DND-41 (cell line): Measurements from ENCODE around the gene ZBED1.

ENCODE experiments used
- CTCF ChIP-seq: IDR thresholded peaks from 2 replicates; pipeline ENCODE4 v1.5.1; 2012; ENCODE audit warnings: borderline replicate concordance, low read length, moderate library complexity, mild to moderate bottlenecking; ENCODE audit not compliant: poor library complexity, severe bottlenecking; ENCODE audit errors: extremely low read depth
- EZH2 ChIP-seq: IDR thresholded peaks from 3 replicates; pipeline ENCODE4 v1.6.1; 2012; ENCODE audit warnings: borderline replicate concordance, low read depth, mild to moderate bottlenecking, moderate library complexity, low read length, inconsistent platforms; ENCODE audit not compliant: severe bottlenecking

- TF ChIP-seq CTCF (no peak), EZH2 (no peak)
Observed at GRCh38 chrX:2507904-2508627, 7.3 kb upstream of the ZBED1 start.
